GM21528 (cell line): ENCODE data around the gene PEX14.

Experiments used
- ATAC-seq: cut with Tn5 transposase; IDR thresholded peaks from one replicate; pipeline ENCODE4 v1.9.1; 2021; ENCODE audit warnings: mild to moderate bottlenecking, moderate library complexity; ENCODE audit not compliant: unreplicated experiment, low FRiP score

The PEX14 gene

DNA sequence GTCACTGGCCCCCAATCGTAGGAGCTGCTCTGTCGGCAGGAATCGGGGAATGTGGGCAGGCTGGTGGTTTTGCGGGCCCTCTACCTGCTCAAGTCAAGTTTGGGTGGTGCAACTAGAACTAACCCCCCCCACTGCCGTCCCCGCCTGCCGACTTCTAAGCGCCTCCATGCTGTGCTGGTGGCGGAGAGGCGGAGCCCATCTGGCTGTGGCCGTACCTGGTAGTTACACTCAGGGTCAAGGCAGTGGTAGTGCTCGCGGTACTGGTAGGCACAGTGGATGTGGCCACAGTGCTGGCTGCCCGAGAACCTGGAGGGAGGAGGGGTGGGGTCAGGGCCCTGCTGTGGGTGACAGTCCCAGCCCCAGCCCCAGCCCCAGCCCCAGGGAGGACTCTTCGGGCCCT is 181.7 kb downstream of the PEX14 start:
- no peak for ATAC-seq

DNA sequence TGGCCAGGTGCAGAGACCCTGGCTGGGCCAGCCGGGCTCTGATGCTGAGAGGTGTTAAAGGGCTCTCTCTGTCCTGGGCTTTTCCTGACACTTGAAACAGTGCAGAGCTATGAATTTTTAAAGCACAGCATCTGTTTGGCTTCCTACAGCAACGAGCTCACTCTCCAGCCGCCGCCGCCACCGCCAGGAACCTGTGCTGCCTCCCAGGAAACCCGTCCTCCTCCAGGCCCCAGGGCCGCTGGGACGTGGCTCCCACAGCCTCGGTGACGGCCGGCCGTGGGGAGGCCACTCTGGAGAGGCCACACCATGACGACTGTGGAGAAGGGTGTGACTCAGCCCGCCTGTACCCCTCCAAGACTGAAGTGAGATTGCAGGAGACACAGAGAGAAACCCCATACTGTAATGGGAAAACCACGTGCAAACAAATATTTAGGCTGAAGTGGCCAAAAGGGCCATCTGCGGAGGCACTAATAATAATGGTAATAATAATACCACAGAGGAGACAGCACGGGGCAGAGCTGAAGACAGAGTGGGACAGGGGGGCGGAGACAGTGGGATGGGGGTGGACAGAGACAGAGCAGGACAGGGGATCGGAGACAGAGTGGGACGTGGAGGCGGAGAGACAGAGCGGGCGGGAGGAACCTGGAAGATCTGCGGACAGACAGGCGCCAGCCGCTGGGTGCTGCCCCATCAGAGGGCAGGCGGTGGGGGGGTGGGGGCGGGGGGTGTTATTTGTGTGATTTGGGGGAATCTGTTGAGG is 182.5 kb downstream of the PEX14 start:
- no peak for ATAC-seq

DNA sequence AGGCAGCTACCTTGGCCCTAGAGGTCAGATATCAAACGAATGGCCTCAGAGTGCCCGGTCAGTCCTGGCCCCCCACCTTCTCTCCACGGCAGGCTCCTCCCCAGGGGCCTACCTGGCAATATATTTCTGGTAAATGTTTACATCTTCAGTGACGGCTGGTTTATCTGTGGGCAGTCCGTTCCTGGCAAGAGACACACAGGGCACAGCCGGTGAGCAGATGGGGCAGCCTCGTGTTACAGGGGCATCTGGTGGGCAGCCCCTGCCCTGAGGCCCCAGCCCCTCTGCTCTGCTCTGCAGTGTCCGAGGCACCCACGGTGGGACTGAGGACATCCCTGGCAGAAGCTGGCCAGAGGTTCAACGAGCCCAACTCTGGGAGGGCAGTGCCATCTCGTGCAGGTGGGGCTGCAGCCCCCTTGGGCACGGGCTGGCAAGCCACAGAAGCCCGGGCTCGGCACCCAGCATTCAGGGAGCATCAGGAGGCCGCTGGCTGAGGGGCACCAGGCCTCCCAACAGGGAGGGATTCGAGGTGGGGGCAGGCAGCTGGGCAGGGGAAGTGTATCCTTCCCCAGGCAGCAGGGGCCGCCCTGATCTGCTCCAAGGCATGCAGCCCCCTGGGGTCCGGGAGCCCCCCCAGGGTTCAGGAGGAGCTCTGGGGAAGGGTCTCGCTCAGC is 183.8 kb downstream of the PEX14 start:
- no peak for ATAC-seq

DNA sequence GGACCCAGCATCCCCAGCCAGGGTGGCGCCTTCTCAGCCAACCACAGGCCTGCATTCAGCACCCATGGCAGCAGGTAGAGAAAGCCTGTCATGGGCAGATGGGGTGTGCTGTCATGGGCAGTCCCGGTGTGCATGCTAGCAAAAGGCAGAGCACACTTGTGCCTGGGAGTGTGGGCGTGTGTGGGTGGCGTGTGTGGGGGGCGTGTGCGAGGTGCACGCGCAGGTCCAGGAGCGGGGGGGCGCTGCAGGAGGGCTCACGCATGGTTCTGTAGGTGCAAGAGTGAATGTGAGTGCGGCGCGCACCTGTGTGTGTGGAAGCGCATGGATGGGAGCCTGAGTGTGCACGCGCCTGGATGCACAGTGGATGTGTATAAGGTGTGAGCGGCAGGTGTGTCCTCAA is 184.5 kb downstream of the PEX14 start:
- ATAC-seq, result no peak

DNA sequence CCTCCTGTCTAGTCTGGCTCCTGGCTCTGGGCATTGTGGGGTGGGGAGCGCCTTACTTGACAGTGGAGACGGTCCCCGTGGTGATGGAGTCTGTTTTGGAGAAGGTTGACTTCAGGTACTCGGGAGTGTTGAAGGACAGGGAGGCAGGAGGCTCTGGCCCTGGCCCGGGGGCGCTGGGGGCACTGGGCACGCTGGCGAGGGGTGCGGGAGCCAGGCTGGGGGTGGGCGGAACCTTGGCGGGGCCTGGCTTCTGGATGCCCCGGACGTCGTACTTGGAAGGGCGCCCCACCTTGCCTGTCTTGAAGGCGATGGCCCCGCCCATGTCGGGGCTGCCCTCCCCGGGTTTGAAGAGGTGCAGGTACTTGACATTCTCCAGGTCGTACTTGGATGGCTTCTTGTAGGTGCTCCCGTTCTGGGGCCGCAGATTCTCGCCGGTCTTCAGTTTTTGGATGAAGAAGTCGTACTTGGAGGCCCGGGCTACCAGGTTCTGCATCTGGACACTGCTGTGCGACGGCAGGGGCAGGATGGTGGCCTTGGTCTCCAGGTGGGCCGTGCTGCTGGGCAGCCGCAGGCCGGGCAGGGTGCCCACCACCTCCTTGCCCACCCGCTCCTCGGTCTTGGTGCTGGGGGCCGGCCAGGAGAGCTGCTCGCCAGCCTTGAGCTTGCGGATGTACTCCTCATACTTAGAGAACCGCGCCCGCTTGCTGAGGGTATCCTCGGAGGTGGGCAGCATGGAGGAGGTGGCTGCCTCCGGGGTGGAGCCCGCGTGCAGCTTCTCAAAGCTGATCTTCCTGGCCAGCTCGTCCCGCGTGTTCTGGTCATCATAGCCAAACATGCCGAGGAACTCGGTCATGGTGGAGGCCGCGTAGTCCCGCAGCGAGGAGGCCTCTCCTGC is 185.1 kb downstream of the PEX14 start:
- ATAC-seq, result no peak

DNA sequence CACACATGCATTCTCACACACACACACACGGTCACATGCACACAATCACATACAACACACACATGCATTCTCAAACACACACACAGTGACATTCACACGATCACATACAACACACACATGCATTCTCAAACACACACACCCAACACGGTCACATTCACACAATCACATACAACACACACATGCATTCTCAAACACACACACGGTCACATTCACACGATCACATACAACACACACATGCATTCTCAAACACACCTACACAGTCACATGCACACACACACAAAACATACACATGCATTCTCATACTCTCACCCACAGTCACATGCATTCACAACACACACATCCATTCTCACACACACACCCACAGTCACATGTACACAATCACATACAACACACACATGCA is 186.7 kb downstream of the PEX14 start:
- ATAC-seq, result no peak

DNA sequence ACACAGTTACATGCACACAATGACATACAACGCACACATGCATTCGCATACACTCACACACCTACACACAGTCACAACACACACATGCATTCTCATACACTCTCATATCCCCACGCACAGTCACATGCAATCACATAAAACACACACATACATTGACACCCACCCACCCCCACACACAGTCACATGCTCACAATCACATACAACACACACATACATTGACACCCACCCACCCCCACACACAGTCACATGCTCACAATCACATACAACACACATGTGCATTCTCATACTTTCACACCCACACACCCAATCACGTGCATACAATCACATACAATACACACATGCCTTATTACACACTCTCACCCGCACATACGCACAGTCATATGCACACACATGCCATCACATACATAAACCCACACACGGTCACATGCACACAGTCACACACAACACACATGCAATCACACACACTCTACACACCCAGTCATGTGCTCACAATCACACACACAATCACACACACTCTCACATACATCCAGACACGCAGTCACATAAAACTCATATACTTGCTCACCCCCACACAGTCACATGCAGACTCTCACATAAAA is 187.4 kb downstream of the PEX14 start:
- no peak for ATAC-seq

DNA sequence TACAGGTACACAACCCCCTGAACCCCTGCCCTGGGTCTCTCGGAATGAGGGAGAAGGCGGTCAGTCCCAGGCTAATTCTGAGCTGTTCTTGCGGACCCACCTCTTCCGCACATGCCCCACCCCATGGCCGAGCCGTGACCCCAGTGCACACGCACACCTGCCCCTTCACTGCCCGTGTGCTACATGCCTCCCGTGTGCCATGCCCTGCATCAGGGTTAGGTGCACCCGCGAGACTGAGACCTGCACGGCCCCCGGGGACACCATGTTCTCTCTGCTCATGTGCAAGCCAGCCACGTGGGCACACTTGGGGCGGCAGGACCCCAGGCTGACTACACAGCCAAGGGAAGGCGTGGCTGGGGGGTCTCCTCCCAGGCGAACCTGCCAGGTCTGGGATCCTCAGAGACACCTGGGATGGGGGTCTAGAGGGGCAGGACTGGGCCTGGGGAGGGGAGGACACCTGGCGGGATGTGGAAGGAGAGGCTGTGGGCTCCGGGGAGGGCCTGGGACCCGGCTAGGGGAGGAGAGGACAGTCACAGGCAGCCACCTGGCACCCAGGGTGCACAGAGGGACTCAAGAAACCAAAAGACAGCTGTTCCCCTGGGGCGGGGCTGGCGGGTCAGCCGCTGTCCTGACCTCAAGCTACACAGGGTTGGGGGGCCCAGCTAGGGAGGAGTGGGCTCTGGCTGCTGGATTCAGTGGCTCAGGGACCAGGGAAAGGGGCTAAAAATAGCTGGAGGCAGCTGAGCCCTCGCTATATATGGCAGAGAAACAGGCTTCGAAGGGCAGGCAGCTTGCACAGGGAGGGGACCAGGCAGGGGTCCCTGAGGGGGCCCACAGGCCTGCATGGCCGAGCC is 188.3 kb downstream of the PEX14 start:
- no peak for ATAC-seq

DNA sequence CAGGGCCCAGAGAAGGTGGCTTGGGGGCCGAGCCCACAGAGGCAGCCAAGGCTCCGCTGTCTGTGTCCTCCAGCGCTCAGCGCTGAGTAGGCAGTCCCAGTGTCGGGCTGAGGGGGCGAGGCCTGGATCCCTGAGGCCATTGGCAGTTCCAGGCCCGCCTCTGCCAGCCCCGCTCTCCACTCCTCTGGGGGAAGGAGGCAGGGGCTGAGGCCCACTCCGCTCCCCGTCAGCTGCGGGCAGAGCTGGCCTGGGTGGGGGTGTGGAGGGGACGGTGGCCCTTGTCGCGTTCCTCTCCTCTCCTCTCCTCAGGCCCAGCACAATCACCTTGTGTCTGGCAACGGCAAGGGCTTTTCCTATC is 188.9 kb downstream of the PEX14 start:
- no peak for ATAC-seq

DNA sequence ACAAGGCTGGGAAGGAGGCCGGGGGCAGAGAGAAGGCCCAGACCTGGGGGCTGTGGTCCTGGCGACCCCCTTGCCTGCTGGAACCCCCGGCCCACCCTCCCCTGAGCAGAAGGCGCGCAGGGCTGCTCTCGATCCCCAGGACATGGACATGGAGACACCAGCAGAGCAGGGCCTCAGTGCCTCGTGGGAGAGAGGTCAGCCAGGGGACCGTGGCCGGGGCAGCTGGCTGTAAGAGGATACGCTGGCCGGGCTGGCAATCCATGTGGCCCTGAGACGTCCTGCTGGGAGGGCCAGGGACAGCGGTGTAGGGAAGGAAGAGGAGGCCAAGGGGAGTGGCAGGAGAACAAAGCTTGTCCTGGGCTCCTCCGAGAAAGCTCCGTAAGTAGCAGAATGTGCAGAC is 189.5 kb downstream of the PEX14 start:
- ATAC-seq, result no peak

DNA sequence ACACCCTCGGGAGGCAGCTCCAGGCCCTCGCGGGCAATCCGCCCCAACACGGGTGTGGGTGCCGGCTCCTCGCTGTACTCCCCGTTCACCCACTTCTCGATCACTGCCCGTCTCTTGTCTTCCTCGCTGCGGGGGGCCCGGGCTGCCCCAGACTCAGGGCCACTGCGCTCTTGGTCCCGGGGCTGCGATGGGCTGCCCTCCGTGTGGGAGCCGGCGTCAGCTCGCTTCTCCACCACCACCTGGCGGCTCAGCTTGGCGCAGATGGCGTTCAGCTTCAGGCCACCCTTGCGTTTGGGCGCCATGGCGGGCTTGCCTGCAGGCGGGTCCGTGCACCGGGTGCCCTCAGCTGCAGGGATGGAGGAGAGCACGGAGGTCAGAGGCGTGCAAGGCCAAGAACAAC is 190.5 kb downstream of the PEX14 start:
- ATAC-seq, result no peak

DNA sequence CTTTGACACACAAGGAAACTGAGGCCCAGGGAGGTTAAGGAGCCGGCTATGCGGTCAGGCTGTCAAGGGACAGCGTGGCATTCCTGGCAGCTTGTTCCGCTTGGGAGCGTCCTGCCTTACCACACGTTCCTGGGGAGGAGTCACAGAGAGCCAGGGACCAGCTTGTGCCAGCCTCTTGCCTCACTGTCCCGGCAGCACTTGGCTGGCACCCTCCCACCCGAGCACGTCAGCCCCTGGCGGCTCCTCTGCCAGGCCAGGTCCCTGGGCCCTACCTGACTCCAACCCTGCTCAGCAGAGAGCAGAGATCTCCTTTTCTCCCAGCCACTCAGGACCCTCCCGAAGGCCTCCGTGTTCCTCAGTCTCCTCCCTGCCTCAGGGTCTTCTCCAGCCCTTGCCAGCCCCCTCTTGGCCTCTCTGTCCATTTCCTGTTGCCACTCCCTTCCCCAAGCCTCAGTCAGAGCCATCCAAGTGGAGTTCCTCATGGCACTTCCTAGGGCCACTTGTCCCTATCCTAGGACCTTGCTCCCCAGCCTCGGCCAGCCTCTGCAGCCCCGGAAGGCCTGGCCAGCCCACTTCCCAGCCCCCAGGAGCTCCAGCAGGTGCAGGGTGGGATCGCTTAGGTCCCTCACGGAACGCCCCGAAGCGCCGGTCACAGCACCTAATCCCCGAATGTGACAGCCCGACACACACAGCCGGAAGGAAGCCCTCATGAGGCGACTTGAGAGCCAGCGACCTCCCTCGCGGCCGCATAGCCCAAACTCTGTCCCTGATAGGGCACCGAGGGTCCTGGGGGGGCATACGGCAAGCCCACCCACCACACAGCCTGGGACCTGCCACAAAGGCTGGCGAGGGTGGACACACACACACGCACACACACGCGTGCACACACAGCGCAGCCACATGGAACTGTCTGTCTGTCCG is 191.4 kb downstream of the PEX14 start:
- no peak for ATAC-seq

DNA sequence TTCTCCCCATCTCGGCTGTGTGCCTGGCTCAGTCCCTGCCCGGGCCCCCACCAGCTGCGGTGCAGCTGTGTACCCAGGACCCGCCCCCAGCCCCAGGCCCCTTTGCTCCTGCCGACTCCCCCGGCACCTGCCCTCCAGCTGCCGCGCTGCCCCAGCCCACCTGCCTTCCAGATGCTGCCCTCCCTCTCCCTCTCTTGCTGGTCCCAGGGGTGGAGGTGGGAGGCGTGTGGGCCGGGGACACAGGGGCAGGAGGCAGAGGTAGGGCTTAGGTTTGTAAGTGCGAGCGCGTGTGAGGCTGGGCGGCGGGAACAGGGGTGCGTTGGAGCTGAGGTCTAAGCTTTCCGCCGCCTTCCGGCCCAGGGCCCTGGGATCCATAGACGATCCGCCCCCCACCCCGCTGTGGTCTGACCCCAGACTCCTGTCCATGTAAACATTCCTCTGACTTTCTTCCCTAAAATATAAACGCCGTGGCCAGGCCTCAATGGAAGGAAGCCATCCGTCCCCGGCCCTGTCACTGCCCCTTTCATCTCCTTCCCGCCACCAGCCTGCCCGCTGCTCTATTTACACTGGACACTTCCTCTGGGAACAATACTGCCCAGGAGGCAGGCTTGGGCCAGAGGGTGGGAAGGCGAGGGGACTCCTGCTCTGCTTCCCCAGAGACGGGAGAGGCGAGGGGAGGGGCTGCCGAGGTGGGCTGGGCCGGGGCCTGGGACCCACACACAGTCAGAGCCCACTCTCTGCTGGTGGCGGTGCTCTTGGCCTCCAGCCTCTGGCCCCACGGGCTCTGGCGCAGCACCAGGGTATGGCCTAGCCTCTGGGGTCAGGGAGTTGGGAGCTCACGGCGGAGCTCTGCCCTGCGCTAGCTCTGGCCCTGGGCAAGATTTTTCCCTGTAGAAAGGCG is 193.4 kb downstream of the PEX14 start:
- ATAC-seq, result no peak

DNA sequence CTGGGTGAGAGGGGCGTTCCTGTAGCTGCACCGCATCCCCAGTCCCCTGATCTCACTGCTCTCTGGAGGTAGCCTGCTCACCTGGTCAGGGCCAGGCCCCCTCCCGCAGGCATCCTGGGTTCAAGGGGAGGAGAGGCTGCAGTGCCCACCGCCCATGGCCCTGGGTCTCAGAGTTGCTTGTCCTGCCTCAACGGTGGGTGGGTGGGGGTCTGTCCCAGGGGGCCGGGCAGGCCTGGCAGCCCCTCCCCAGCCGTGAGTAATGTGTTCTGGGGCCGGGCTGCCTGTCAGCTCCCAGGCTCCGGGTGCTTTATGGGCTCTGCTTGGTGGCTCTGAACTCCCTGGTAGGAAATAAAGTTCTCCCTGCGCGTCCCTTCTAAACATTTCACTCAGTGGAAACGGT is 194.8 kb downstream of the PEX14 start:
- no peak for ATAC-seq

DNA sequence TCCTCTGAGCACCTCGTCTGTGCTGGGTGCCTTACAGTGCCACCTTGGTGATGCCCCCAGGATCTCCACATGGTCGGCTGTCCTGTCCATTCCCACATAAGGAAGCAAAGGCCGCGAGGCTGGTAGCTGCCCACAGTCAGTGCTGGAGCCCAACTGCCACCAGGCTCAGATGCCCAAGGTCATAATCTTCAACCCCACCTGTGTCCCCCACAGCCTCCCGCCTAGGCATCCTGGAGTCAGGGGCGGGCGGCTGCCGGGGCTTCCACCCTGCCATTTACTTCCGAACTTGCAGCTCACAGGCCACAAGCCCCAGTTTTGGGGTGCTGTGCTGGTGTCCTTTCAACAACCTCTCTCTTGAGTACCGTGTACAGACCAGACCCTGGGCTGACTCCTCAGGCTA is 195.4 kb downstream of the PEX14 start:
- no peak for ATAC-seq

DNA sequence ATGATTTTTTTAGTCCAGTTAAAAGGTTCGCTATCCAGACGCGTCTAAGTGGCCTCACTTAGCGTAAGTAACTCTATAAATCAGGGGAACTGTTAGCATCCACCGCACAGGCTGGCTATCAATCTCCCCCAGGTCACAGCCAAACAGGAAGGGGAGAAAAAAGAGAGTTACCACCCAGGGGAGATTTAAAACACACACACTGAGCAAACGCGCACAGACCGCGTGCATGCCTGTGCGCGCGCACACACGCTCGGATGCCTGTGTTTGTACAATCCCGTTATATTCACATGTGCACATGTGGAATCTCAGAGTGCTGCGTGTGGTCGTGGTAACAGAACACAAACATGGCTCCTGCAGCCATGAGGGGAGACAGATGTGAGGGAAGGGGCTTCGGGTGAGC is 196.3 kb downstream of the PEX14 start:
- ATAC-seq, result no peak

DNA sequence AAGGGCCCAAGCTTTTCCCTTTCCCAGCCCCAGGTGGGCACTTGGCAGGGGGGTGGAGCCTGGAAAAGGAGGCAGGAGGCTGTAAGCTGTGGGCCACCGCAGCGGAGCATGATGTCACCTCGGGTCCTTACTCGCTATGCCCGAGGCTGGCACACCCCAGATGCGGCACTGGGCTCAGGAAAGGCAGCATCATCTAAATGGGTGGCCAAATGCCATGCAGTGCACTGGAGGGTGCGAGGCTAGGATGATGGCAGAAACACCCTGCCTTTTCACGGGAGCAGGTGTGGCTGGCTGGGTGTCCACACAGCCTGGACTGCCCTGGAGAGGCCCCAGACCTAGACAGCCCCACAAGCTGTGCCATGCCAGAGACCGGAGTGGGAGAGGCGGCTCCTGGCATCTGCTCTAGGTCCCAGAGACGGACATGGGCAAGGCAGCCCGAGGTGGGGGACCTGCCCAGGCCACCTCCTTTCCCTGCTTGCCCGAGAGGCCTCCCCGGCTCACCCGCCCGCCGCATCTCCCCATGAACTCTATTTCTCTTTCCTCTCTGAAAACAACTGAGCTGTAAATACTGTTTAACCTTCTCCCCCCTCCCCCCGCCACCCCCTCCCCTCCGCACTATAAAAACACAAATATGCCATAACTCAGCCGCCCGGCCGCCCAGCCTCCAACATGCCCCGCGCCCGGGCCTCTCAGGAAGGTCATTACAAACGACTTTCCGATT is 197.0 kb downstream of the PEX14 start:
- ATAC-seq, result no peak
